GM12872 (cell line): ENCODE results near the gene BATF.

ENCODE experiments used
- CTCF ChIP-seq: IDR thresholded peaks from 3 replicates; pipeline ENCODE4 v1.5.1; 2011; ENCODE audit warnings: low read depth, mild to moderate bottlenecking, low read length, moderate library complexity; ENCODE audit not compliant: insufficient read depth

BATF gene

GRCh38 chr14:75522224-75522982, at the start of gene BATF:
Gene BATF, plus strand, starts transcription at chr14:75522469. Its CDS starts 214 bp downstream, at chr14:75522683.
- TF ChIP-seq CTCF: no peak

- TF ChIP-seq CTCF: no peak
These were observed 45.8 kb upstream of the BATF start for GRCh38 chr14:75476274-75476995.

- TF ChIP-seq CTCF: no peak
These were observed 44.4 kb upstream of the BATF start for GRCh38 chr14:75477881-75478280.

- TF ChIP-seq CTCF: no peak
These were observed 42.3 kb upstream of the BATF start for GRCh38 chr14:75479770-75480600.

- TF ChIP-seq CTCF: no peak
These were observed 39.9 kb upstream of the BATF start for GRCh38 chr14:75482366-75482765.

- no peak for TF ChIP-seq CTCF
These were observed 37.4 kb upstream of the BATF start for GRCh38 chr14:75484711-75485429.

- TF ChIP-seq CTCF: no peak
These were observed 36.0 kb upstream of the BATF start for GRCh38 chr14:75486318-75486717.
